Right atrium auricular region (tissue), 2 donors: ENCODE data around the gene CRYBG3. TPM values are rescaled to one million over a fixed set of nuclear protein-coding genes. Genes with fewer than 3 reads are reported as not detected.

ENCODE experiments used
- DNase-seq: peaks from one replicate; pipeline ENCODE4 v3.0.0-alpha.2; 2019; ENCODE audit warnings: low spot score
- H3K27ac ChIP-seq, 2 donors: fragments of 200-600 bp; sonication (generic); 1 replicate in 1 of 2; 2 replicates in 1 of 2; pipeline ENCODE4 v1.5.1; 2016 to 2019
- H3K27me3 ChIP-seq, 2 donors: fragments of 200-600 bp; sonication (generic); one replicate each; pipeline versions ENCODE4 v1.5.1 to v1.6.0; 2017 to 2019
- H3K36me3 ChIP-seq: fragments of 200-600 bp; sonication (generic); one replicate; pipeline ENCODE4 v1.5.1; 2016
- H3K4me1 ChIP-seq, 2 donors: fragments of 200-600 bp; sonication (generic); one replicate each; pipeline versions ENCODE4 v1.5.1 to v1.6.0; 2017 to 2019
- H3K4me3 ChIP-seq, 2 donors: fragments of 200-600 bp; sonication (generic); 1 replicate in 1 of 2; 2 replicates in 1 of 2; pipeline ENCODE4 v1.5.1; 2017 to 2019; ENCODE audit warnings: mild to moderate bottlenecking in 1 of 2, moderate library complexity in 1 of 2
- H3K9me3 ChIP-seq, 2 donors: fragments of 200-600 bp; sonication (generic); one replicate each; pipeline ENCODE4 v1.5.1; 2019
- CTCF ChIP-seq, 2 donors: fragments of 200-600 bp; sonication (generic); IDR thresholded peaks; one replicate each; pipeline ENCODE4 v1.5.1; 2019; ENCODE audit warnings: antibody characterized with exemption in 2 of 2
- total RNA-seq, 2 donors: library from RNA; depleted of rRNA; stranded (reverse); fragments of >200 nt; gene quantifications; one replicate each; pipeline ENCODE4 v1.1.0, GENCODE V29; 2016

The CRYBG3 gene
- total RNA-seq, 2 donors from 2014 or later = 17.6 to 18.6 TPM

GRCh38 chr3:97804471-97804870, 17.3 kb upstream of the CRYBG3 start:
- H3K4me3 ChIP-seq = no peak overlapping the region
- no peaks in the 10 kb centered on the region for H3K36me3 ChIP-seq
- DNase-seq = no peak
- H3K4me1 ChIP-seq = no peaks in the 10 kb centered on the region
- no peaks in the 10 kb centered on the region for H3K9me3 ChIP-seq
- H3K27ac ChIP-seq = no peak overlapping the region
- no peak for TF ChIP-seq CTCF (IDR thresholded peaks at IDR 0.05)
- H3K27me3 ChIP-seq = no peaks in the 10 kb centered on the region

GRCh38 chr3:97810779-97811390, 10.9 kb upstream of the CRYBG3 start:
- H3K27me3 ChIP-seq = no peaks in the 10 kb centered on the region
- TF ChIP-seq CTCF (IDR thresholded peaks at IDR 0.05) = no peak
- DNase-seq = no peak

GRCh38 chr3:97815149-97815917, 6.5 kb upstream of the CRYBG3 start:
- no peaks in the 10 kb centered on the region for H3K9me3 ChIP-seq
- no peak for TF ChIP-seq CTCF (IDR thresholded peaks at IDR 0.05)
- no peaks in the 10 kb centered on the region for H3K4me1 ChIP-seq
- no peaks in the 10 kb centered on the region for H3K27me3 ChIP-seq
- H3K27ac ChIP-seq = no peak overlapping the region
- no peak overlapping the region for H3K4me3 ChIP-seq
- no peak for DNase-seq
- H3K36me3 ChIP-seq = no peaks in the 10 kb centered on the region

More at GRCh38 chr3:97810779-97811390, 10.9 kb upstream of the CRYBG3 start:
- H3K4me1 ChIP-seq = no peaks in the 10 kb centered on the region
- no peaks in the 10 kb centered on the region for H3K9me3 ChIP-seq
- H3K4me3 ChIP-seq = no peak overlapping the region
- no peak overlapping the region for H3K27ac ChIP-seq
- no peaks in the 10 kb centered on the region for H3K36me3 ChIP-seq

- TF ChIP-seq CTCF (IDR thresholded peaks at IDR 0.05) = no peak
- no peaks in the 10 kb centered on the region for H3K4me1 ChIP-seq
- H3K36me3 ChIP-seq = no peaks in the 10 kb centered on the region
- no peak overlapping the region for H3K27ac ChIP-seq
- no peaks in the 10 kb centered on the region for H3K27me3 ChIP-seq
- no peak for DNase-seq
- H3K9me3 ChIP-seq = no peaks in the 10 kb centered on the region
- no peak overlapping the region for H3K4me3 ChIP-seq
Measured at GRCh38 chr3:97816811-97817210, 5.0 kb upstream of the CRYBG3 start.

GRCh38 chr3:97817965-97818364, 3.8 kb upstream of the CRYBG3 start:
- Histone ChIP-seq H3K36me3 (no peaks in the 10 kb centered on the region), H3K9me3 (no peaks in the 10 kb centered on the region), H3K27ac (no peak overlapping the region), H3K4me1 (no peaks in the 10 kb centered on the region), H3K27me3 (no peaks in the 10 kb centered on the region), H3K4me3 (no peak overlapping the region)
- no peak for TF ChIP-seq CTCF (IDR thresholded peaks at IDR 0.05)
- no peak for DNase-seq
